T follicular helper cell (primary cell): Measurements from ENCODE around the gene EPB41.
"Not testable (repeated sequence)": the region's sequence is repeated elsewhere in the genome, so short reads cannot be mapped to it uniquely, and the experiment has no call there.

ENCODE experiments used
- DNase-seq: peaks from one replicate; pipeline ENCODE4 v3.0.0-alpha.2; 2020; ENCODE audit warnings: low read depth

EPB41 gene

DNA sequence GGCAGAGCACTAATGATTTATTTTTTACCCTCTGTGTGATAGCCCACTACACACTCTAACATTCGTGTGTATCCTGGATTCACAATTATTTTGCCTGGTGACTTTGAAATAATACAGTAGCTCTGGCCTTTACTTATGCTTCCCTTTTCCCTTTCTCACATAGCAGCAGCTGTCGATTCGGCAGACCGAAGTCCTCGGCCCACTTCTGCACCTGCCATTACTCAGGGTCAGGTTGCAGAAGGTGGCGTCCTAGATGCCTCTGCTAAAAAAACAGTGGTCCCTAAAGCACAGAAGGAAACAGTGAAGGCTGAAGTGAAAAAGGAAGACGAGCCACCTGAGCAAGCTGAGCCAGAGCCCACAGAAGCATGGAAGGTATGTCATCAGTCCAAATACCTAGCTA is 138.6 kb downstream of the EPB41 start:
- DNase-seq: no peak

DNA sequence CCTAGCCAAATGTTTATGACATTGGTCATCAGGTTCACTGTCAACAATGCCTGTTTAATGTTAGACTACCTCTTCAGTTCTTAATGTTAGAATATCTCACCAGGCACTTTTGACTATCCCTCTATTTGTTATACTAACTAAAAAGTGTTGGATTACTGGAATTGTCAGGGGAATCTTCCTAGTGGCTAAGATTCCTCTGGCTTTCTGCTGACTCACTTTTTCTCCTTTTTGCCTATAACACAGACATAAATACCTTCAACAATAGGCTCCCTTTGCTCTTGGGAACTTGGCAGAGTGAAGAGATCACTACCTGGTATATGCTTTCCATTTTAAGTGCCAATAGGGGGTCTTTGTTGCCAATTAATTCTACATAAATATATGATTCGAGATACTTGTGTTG is 140.8 kb downstream of the EPB41 start:
- DNase-seq: no peak

DNA sequence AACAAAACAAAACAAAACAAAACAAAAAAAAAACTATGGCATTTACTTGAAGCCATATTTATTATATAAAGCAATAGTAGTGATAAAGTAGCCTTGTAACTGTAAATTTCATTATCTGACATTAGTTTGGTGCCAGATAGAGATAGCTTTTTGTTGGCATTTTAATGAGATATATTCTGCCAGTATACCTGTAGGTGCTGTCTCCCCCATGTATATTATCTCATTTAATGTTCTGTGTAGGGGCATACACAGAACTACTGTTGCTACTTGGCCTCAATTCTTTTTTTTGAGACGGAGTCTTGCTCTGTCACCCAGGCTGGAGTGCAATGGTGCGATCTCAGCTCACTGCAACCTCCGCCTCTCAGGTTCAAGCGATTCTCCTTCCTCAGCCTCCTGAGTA is 141.9 kb downstream of the EPB41 start:
- no peak for DNase-seq

DNA sequence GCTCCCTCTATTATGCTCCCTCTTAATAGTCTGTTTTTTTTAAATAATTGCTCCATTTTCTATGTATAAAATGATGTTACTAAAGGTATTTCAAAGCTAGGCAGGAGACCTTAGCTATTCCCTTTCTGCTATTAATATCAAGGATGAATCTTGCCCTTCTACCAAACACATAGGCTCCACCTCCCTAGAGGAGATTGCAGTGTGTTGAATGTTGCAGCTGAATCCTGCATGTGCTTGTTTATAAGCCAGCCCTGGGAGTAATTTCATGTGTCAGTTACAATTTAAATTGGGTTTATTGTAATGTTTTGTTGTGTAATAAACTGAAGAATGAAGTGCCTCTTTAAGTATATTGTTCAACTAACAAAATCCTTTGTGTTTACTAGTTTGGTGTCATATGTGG is 143.3 kb downstream of the EPB41 start:
- no peak for DNase-seq

- no peak for DNase-seq
These were observed 148.0 kb downstream of the EPB41 start for GRCh38 chr1:29062157-29062942.

- DNase-seq: no peak
These were observed 149.7 kb downstream of the EPB41 start for GRCh38 chr1:29064064-29064463.

DNA sequence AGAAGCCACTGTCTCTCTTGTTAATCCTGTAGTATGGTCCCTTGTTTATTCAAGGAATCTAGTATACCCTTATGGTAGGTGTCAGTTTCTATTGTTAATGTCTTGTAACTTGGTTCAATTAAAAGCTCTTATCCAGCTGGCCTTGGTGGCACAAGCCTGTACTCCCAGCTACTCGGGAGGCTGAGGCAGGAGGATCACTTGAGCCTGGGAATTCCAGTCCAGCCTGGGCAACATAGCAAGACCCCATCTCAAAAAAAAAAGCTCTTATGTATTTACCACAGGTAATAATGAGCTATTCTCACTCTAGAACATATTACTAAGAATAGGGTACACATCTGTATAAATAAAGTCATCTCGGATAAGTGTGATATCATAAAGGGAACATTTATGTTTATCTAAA is 162.8 kb downstream of the EPB41 start:
- DNase-seq: no peak

DNA sequence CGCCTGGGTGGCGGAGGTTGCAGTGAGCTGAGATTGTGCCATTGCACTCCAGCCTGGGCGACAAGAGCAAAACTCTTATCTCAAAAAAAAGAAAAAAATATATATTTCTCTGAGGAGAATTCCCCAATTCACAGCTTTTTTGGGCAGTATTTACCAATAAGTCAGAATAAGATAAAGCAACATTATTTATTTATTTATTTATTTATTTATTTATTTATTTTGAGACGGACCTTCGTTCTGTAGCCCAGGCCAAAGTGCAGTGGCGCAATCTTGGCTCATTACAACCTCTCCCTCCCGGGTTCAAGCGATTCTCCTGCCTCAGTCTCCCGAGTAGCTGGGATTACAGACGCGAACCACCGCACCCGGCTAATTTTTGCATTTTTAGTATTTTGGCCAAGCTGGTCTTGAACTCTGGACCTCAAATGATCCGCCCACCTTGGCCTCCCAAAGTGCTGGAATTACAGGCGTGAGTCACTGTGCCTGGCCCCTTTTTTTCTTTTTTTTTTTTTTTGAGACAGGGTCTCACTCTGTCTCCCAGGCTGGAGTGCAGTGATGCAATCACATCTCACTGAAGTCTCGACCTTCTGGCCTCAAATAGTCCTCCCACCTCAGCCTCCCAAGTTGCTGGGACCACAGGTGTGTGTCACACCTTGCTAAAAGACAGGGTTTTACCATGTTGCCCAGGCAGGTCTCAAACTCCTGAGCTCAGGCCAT is 165.7 kb downstream of the EPB41 start:
- DNase-seq: not testable (repeated sequence)

- no peak for DNase-seq
These were observed 166.8 kb downstream of the EPB41 start for GRCh38 chr1:29081201-29081600.

GRCh38 chr1:29082519-29082918 is 168.2 kb downstream of the EPB41 start:
- no peak for DNase-seq

- DNase-seq: no peak
These were observed 169.2 kb downstream of the EPB41 start for GRCh38 chr1:29083317-29084195.

DNA sequence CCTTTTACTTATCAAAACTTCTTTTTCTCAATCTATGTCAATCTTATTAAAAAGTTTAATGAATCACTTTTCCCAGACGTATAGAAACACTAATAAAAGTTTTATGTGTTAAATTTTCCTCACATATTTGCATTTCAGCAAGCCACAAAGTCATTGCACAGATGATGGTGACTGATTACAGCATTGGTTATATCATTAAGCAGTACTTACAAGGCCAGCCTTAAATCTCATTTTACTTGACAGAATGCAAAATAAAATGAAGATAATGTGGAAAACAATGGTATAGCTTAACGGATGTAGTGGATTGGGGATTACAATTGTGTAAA is 169.8 kb downstream of the EPB41 start:
- DNase-seq: no peak

DNA sequence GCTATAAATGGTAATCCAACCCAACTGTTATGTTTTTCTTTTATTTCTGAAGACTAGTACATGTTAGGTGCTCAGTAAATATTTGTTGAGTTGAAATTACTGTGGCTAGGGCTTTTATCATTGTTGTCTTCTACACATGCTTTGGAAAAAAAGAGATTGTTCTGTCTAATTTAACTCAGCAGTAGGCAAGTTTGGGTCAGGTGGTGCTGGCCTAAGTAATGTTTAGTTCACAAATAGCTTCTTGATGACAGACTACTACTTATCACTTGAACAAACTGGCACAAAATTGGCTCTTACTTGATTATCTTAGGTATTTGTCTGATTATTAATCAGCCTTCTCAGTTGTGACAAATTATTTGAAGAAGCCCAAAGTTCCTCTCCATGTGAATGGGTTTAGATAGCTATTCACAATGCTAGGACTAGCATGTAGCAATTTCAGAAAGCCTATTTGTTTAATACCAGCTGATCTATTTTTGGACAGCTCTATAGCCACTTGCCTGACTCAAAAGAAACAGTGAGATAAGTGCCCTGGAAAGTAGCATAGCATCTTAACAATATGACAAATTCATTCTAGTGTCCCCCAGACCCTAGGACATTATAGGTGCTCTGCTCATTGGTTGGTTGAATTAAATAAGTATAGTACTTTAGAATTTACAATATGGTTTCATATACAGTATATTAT is 176.7 kb downstream of the EPB41 start:
- DNase-seq: no peak

- DNase-seq: not testable (repeated sequence)
These were observed 178.3 kb downstream of the EPB41 start for GRCh38 chr1:29092704-29093103.

DNA sequence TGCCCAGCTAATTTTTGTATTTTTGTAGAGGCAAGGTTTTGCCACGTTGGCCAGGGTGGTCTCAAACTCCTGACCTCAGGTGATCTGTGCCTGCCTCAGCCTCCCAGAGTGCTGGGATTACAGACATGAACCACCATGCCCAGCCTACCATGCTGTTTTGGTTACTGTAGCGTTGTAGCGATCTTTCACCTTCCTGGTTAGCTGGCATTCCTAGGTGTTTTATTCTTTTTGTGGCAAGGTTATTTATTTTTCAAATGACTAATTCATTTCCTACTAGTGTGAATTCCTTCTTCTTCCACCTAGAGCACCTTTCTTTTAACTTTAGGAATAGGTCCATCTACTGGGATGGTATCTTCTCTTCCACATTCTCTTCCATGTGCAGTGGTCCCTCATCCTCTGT is 180.1 kb downstream of the EPB41 start:
- no peak for DNase-seq

GRCh38 chr1:29094954-29095353 is 180.6 kb downstream of the EPB41 start:
- DNase-seq: no peak

GRCh38 chr1:29096231-29096886 is 182.0 kb downstream of the EPB41 start:
- no peak for DNase-seq

DNA sequence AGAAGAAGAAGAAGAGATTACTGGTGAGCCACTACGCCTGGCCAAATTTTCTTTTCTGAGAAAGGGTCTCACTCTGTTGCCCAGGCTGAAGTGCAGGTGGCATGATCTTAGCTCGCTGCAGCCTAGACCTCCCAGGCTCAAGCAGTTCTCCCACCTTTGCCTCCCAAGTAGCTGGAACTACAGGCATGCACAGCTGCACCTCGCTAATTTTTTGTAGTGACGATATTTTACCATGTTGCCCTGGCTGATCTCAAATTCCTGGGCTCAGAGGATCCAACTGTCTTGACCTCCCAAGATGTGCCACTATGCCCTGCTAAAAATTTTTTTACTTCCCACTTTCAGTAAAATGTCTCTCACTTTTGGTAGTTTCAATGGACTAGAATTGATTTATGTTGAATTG is 184.9 kb downstream of the EPB41 start:
- no peak for DNase-seq

DNA sequence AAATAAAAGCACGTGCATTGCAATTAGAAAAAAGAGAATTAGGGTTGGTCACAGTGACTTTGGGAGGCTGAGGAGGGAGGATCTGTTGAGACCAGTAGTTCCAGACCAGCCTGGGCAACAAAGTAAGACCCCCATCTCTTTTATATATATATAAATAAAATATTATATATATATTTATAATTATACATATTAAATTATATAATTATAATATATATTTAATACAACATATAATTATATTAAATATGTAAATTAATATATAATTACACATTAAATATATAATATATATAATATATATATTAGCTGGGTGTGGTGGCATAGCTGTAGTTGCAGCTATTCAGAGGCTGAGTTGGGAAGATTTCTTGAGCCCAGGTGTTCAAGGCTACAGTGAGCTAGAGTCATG is 186.1 kb downstream of the EPB41 start:
- DNase-seq: no peak

GRCh38 chr1:29105822-29106221 is 191.5 kb downstream of the EPB41 start:
- DNase-seq: no peak

- not testable (repeated sequence) for DNase-seq
These were observed 193.7 kb downstream of the EPB41 start for GRCh38 chr1:29108041-29108440.
